HCEC 1CT (cell line): Measurements from ENCODE around the gene TEDC1.
"Not testable (repeated sequence)": the region's sequence is repeated elsewhere in the genome, so short reads cannot be mapped to it uniquely, and the experiment has no call there.

ENCODE experiments used
- DNase-seq: peaks from one replicate; pipeline ENCODE4 v3.0.0-alpha.2; 2017

The TEDC1 gene

DNA sequence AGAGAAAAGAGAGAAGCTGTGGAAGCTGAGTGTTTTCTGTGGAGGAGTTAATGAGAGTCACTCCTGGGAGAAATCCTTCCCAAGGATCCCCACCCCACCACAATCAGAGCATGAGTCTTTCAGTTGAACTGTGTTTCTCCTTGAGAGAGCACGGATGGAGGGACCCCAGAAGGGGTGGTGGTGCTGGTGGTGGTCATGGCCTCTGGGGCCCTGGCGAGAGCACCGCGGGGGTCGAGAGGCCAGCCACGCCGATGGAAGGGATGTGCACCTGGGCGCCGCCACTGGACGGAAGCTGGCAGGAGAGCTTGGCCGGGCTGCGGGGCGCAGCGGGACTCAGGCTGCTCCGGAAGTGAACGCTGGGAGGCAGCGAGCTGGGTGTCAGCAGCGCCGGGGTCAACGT, 55.4 kb downstream of the TEDC1 start:
- not testable (repeated sequence) for DNase-seq

GRCh38 chr14:105547072-105547471, 56.0 kb downstream of the TEDC1 start:
- not testable (repeated sequence) for DNase-seq

- DNase-seq: no peak
Measured at GRCh38 chr14:105547741-105548169, 56.7 kb downstream of the TEDC1 start.
